HEK293T (cell line): ENCODE measurements around the gene GPR157.

Source experiments
- ELF4 ChIP-seq: fragments of 450-650 bp; IDR thresholded peaks from 2 replicates; pipeline ENCODE4 v1.6.1; 2017; ENCODE audit warnings: antibody characterized with exemption
- FOXA1 ChIP-seq: fragments of 450-650 bp; IDR thresholded peaks from 2 replicates; pipeline ENCODE4 v1.6.1; 2016; ENCODE audit warnings: mild to moderate bottlenecking
- FOXM1 ChIP-seq: fragments of 450-650 bp; IDR thresholded peaks from 2 replicates; pipeline ENCODE4 v1.6.1; 2017; ENCODE audit warnings: mild to moderate bottlenecking, borderline replicate concordance
- L3MBTL2 ChIP-seq: fragments of 450-650 bp; conservative IDR thresholded peaks from 2 replicates; pipeline ENCODE4 v1.6.1; 2016; ENCODE audit warnings: mild to moderate bottlenecking
- PKNOX1 ChIP-seq: fragments of 450-650 bp; IDR thresholded peaks from 2 replicates; pipeline ENCODE4 v1.6.1; 2016
- TARDBP ChIP-seq: fragments of 450-650 bp; IDR thresholded peaks from 2 replicates; pipeline ENCODE4 v1.6.1; 2016

GRCh38 chr1:9057851-9058250, 71.1 kb downstream of the GPR157 start:
- TF ChIP-seq PKNOX1 (no peak), FOXM1 (no peak), FOXA1 (no peak), ELF4 (no peak), L3MBTL2 (no peak), TARDBP (no peak)
